ENCODE measurements around the gene OST4.

- TF ChIP-seq CTCF (IDR thresholded peaks at IDR 0.05; ENCODE audit: low read length) (no peak), EZH2 (optimal IDR thresholded peaks at IDR 0.05; ENCODE audit: low read depth, low read length) (no peak), EZH2phosphoT487 (IDR thresholded peaks at IDR 0.05; ENCODE audit: low read length) (no peak)
Measured at GRCh38 chr2:27024188-27024587, 47.3 kb downstream of the OST4 start.
